Measurements from ENCODE around the gene RNU5B-1. TPM values are rescaled to one million over a fixed set of nuclear protein-coding genes. Genes with fewer than 3 reads are reported as not detected.

The RNU5B-1 gene
- total RNA-seq, 1 experiment from 2014 or later: not detected

- intact Hi-C loops (cut with micrococcal nuclease; ENCODE audit: unreplicated experiment): no loop called here
- TF ChIP-seq EZH2 (IDR thresholded peaks at IDR 0.05; ENCODE audit: borderline replicate concordance, low read depth, low read length, poor library complexity, severe bottlenecking): no peak
- no peak for TF ChIP-seq CTCF (conservative IDR thresholded peaks at IDR 0.05; ENCODE audit: low read depth, low read length)
- H3K27ac ChIP-seq (ENCODE audit: low read depth, low read length, poor library complexity, severe bottlenecking): no peak overlapping the region
- ChIA-PET POLR2A (ENCODE audit: low non-redundant PET) (no interaction called here), CTCF (no interaction called here)
- peaks cover 4% of the 10 kb centered on the region for H3K4me1 ChIP-seq (ENCODE audit: insufficient read depth, low read length, poor library complexity, severe bottlenecking)
- no peak for DNase-seq (ENCODE audit: low spot score)
- BruUV-seq (replicated peaks): no TSS peak
- no peak overlapping the region for H3K4me3 ChIP-seq (ENCODE audit: low read depth, low read length, poor library complexity, severe bottlenecking)
- H3K36me3 ChIP-seq (ENCODE audit: insufficient read depth, low read length, poor library complexity, severe bottlenecking): no peaks in the 10 kb centered on the region
- H3K27me3 ChIP-seq (replicated peaks; ENCODE audit: insufficient read depth, low read depth, low read length, poor library complexity): no peaks in the 10 kb centered on the region
- no peaks in the 10 kb centered on the region for H3K9me3 ChIP-seq (ENCODE audit: low read depth, low read length, poor library complexity, severe bottlenecking)
Observed at GRCh38 chr15:65292938-65293518, 11.4 kb upstream of the RNU5B-1 start.

- POLR2A ChIA-PET (ENCODE audit: low non-redundant PET): no interaction called here
Observed at GRCh38 chr15:65298731-65299130, 5.7 kb upstream of the RNU5B-1 start.

GRCh38 chr15:65300924-65301441 is 3.5 kb upstream of the RNU5B-1 start:
- ChIA-PET CTCF (interaction anchor here (0.6 kb wide), 1 partner anchor 92 kb away, joined by 5 read pairs; no protein-coding TSS in a partner anchor), POLR2A (ENCODE audit: low non-redundant PET) (no interaction called here)
- Histone ChIP-seq H3K27ac (ENCODE audit: low read depth, low read length, poor library complexity, severe bottlenecking) (no peak overlapping the region), H3K4me1 (ENCODE audit: insufficient read depth, low read length, poor library complexity, severe bottlenecking) (peaks cover 14% of the 10 kb centered on the region), H3K4me3 (ENCODE audit: low read depth, low read length, poor library complexity, severe bottlenecking) (no peak overlapping the region), H3K9me3 (ENCODE audit: low read depth, low read length, poor library complexity, severe bottlenecking) (no peaks in the 10 kb centered on the region), H3K36me3 (ENCODE audit: insufficient read depth, low read length, poor library complexity, severe bottlenecking) (no peaks in the 10 kb centered on the region), H3K27me3 (replicated peaks; ENCODE audit: insufficient read depth, low read depth, low read length, poor library complexity) (no peaks in the 10 kb centered on the region)
- intact Hi-C loops (cut with micrococcal nuclease; ENCODE audit: unreplicated experiment): no loop called here
- no peak for DNase-seq (ENCODE audit: low spot score)
- BruUV-seq (replicated peaks): no TSS peak
- TF ChIP-seq EZH2 (IDR thresholded peaks at IDR 0.05; ENCODE audit: borderline replicate concordance, low read depth, low read length, poor library complexity, severe bottlenecking): no peak
- TF ChIP-seq CTCF (conservative IDR thresholded peaks at IDR 0.05; ENCODE audit: low read depth, low read length): no peak

More at GRCh38 chr15:65298731-65299130, 5.7 kb upstream of the RNU5B-1 start:
- H3K4me3 ChIP-seq (ENCODE audit: low read depth, low read length, poor library complexity, severe bottlenecking): no peak overlapping the region
- DNase-seq (ENCODE audit: low spot score): no peak
- TF ChIP-seq EZH2 (IDR thresholded peaks at IDR 0.05; ENCODE audit: borderline replicate concordance, low read depth, low read length, poor library complexity, severe bottlenecking): no peak
- TF ChIP-seq CTCF (conservative IDR thresholded peaks at IDR 0.05; ENCODE audit: low read depth, low read length): no peak
- intact Hi-C loops (cut with micrococcal nuclease; ENCODE audit: unreplicated experiment): loop anchor here (5.0 kb wide), 1 partner anchor 246 kb away; no protein-coding TSS in a partner anchor
- H3K36me3 ChIP-seq (ENCODE audit: insufficient read depth, low read length, poor library complexity, severe bottlenecking): no peaks in the 10 kb centered on the region
- H3K4me1 ChIP-seq (ENCODE audit: insufficient read depth, low read length, poor library complexity, severe bottlenecking): peaks cover 10% of the 10 kb centered on the region
- CTCF ChIA-PET: no interaction called here
- BruUV-seq (replicated peaks): no TSS peak
- H3K27ac ChIP-seq (ENCODE audit: low read depth, low read length, poor library complexity, severe bottlenecking): no peak overlapping the region
- H3K27me3 ChIP-seq (replicated peaks; ENCODE audit: insufficient read depth, low read depth, low read length, poor library complexity): no peaks in the 10 kb centered on the region
- H3K9me3 ChIP-seq (ENCODE audit: low read depth, low read length, poor library complexity, severe bottlenecking): no peaks in the 10 kb centered on the region
